Gastrocnemius medialis (tissue), 4 donors: ENCODE results near the gene HSPA12B. TPM values are rescaled to one million over a fixed set of nuclear protein-coding genes. Genes with fewer than 3 reads are reported as not detected.

Experiments used
- ATAC-seq, 2 donors: fragments of 150-250 bp; one replicate each; pipeline ENCODE4 v1.9.1; 2016
- DNase-seq, 2 donors: peaks; one replicate each; pipeline ENCODE4 v3.0.0-alpha.2; 2019
- H3K27ac ChIP-seq, 4 donors: fragments of 200-600 bp; sonication (generic); 1 replicate in 1 of 4; 2 replicates in 3 of 4; pipeline ENCODE4 v1.5.1; 2016 to 2018; ENCODE audit warnings: mild to moderate bottlenecking in 2 of 4, moderate library complexity in 1 of 4
- H3K27me3 ChIP-seq, 3 donors: fragments of 200-600 bp; sonication (generic) in 2 of 3; 1 replicate in 1 of 3; 2 replicates in 2 of 3; pipeline versions ENCODE4 v1.5.1 to v1.6.0; 2016 to 2019; ENCODE audit warnings: mild to moderate bottlenecking in 1 of 3, moderate library complexity in 1 of 3
- H3K36me3 ChIP-seq, 2 donors: fragments of 200-600 bp; sonication (generic) in 1 of 2; one replicate each; pipeline ENCODE4 v1.5.1; 2017 to 2018
- H3K4me1 ChIP-seq, 2 donors: fragments of 200-600 bp; sonication (generic) in 1 of 2; one replicate each; pipeline ENCODE4 v1.5.1; 2016 to 2017; ENCODE audit warnings: mild to moderate bottlenecking in 2 of 2
- H3K4me3 ChIP-seq, 4 donors: fragments of 200-600 bp; sonication (generic) in 3 of 4; 1 replicate in 1 of 4; 2 replicates in 3 of 4; pipeline ENCODE4 v1.5.1; 2016 to 2019; ENCODE audit warnings: mild to moderate bottlenecking in 2 of 4
- H3K9me3 ChIP-seq, 3 donors: fragments of 200-600 bp; sonication (generic) in 2 of 3; 1 replicate in 1 of 3; 2 replicates in 2 of 3; pipeline ENCODE4 v1.5.1; 2016 to 2019
- CTCF ChIP-seq, 5 experiments: fragments of 450-650 bp in 3 of 5; fragments of 200-600 bp in 2 of 5; sonication (generic) in 2 of 5; IDR thresholded peaks in 4 of 5; conservative IDR thresholded peaks in 1 of 5; 1 replicate in 4 of 5; 2 replicates in 1 of 5; pipeline ENCODE4 v1.5.1; 2016 to 2019; ENCODE audit warnings: antibody characterized with exemption in 5 of 5, mild to moderate bottlenecking in 3 of 5, moderate library complexity in 3 of 5
- POLR2A ChIP-seq, 2 donors: fragments of 450-650 bp; IDR thresholded peaks; one replicate each; pipeline ENCODE4 v1.6.1; 2017; ENCODE audit warnings: antibody characterized with exemption in 2 of 2, mild to moderate bottlenecking in 2 of 2, moderate library complexity in 2 of 2
- in situ Hi-C, 4 donors: fragments of 200-750 bp; cut with MboI; loops; one replicate each; pipeline versions ENCODE4 v1.15.0 to v1.8.0; 2017; ENCODE audit warnings: low sequenced_read_pairs in 4 of 4
- intact Hi-C: fragments of 100-400 bp; cut with DNase I; formaldehyde crosslinking; loops from one replicate; pipeline ENCODE4 v1.15.1; 2023; ENCODE audit warnings: low total_unique reads
- total RNA-seq, 4 donors: library from RNA; depleted of rRNA; stranded (reverse); fragments of >200 nt; gene quantifications; one replicate each; pipeline versions ENCODE4 v1.1.0 to v1.2.3, GENCODE V29; 2016

Gene HSPA12B
- total RNA-seq, 4 donors from 2014 or later = 3.7 to 8.5 (median 5.8) TPM

- Histone ChIP-seq H3K4me3 (no peak overlapping the region), H3K27ac (peak overlapping the region in 2 of 4 donors; percentile 25 to 56), H3K9me3 (no peaks in the 10 kb centered on the region), H3K4me1 (peaks cover 0 to 7% of the 10 kb centered on the region in 2 donors), H3K36me3 (no peaks in the 10 kb centered on the region), H3K27me3 (peaks cover 5 to 8% (median 7%) of the 10 kb centered on the region in 3 donors)
- ATAC-seq (no peak), DNase-seq (no peak)
- no peak for TF ChIP-seq CTCF (IDR thresholded peaks at IDR 0.05 in 4 of 5, conservative IDR thresholded peaks at IDR 0.05 in 1 of 5)
- no peak for TF ChIP-seq POLR2A (IDR thresholded peaks at IDR 0.05)
- in situ Hi-C loops = no loop called here
- intact Hi-C loops = no loop called here
These were observed 3.6 kb upstream of the HSPA12B start for GRCh38 chr20:3728876-3729275.

DNA sequence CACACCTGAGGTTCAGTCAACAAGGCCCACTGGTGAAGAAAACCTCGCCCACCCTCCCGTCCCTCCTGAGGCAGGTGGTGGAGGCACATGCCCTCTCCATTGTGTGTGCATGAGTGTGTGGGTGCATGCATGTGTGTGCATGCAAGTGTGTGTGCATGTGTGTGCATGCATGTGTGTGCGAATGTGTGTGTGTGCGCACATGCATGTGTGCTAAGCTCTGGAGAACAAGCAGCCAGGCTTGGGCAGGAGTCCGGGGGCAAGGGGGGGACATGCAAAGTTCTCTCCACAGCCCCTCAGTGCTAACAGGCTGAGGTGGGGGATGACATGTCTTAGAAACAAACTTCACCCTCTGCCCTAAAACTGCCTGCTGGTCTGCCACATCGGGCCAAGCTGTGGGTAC lies 3.1 kb upstream of the HSPA12B start:
- TF ChIP-seq CTCF (IDR thresholded peaks at IDR 0.05 in 4 of 5, conservative IDR thresholded peaks at IDR 0.05 in 1 of 5) (no peak), POLR2A (IDR thresholded peaks at IDR 0.05) (no peak)
- DNase-seq = no peak
- Histone ChIP-seq H3K9me3 (no peaks in the 10 kb centered on the region), H3K4me3 (no peak overlapping the region), H3K27ac (peak overlapping the region in 1 of 4 donors; percentile 46), H3K27me3 (peaks cover 5 to 8% (median 7%) of the 10 kb centered on the region in 3 donors), H3K4me1 (peaks cover 0 to 7% of the 10 kb centered on the region in 2 donors), H3K36me3 (no peaks in the 10 kb centered on the region)
- intact Hi-C loops = no loop called here
- in situ Hi-C loops = no loop called here
- ATAC-seq = no peak

GRCh38 chr20:3729811-3730540 lies 2.5 kb upstream of the HSPA12B start:
- intact Hi-C loops (no loop called here), in situ Hi-C loops (no loop called here)
- Histone ChIP-seq H3K4me1 (peaks cover 0 to 7% of the 10 kb centered on the region in 2 donors), H3K36me3 (no peaks in the 10 kb centered on the region), H3K27ac (peak overlapping the region; percentile 46 to 52 (median 50)), H3K27me3 (peaks cover 5 to 8% (median 7%) of the 10 kb centered on the region in 3 donors), H3K9me3 (no peaks in the 10 kb centered on the region), H3K4me3 (no peak overlapping the region)
- no peak for ATAC-seq
- no peak for DNase-seq
- TF ChIP-seq CTCF (IDR thresholded peaks at IDR 0.05 in 4 of 5, conservative IDR thresholded peaks at IDR 0.05 in 1 of 5) (no peak), POLR2A (IDR thresholded peaks at IDR 0.05) (no peak)

DNA sequence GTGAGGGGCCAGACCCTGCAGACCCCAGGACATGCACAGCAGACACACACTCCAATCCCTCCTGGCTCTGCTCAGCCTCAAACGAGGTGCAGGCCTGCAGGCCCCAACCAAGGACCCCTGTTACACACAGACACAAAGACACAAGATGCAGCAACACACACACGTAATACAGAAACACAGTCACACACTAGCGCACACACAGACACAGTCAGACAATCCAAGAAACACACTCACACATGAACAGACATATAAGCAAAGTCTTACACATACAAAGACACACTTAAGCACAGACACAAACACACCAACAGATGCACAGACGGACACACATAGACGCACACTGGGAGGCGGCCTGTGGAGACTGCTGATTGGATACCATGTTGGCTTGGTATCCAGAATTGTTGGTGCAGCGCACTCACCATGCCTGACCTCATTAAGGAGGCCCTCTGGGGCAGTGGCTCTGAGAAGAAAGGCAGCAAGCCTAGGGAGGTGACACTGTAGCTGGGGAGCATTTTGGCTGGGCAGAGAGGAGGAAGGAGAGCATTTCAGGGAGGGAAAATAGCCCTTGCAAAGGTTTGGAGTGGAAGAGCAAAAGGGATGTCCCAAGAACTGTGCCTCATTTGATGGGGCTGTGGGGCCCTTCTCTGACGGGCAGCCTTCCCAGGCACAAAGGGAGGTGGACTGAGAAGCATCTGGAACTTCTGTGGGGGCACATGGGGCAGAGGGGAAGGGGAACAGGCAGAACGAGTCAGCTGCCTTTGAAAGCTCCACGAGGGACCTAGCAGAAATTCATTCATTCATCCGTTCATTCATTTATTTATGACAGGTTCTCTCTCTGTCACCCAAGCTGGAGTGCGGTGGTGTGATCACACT lies 1.4 kb upstream of the HSPA12B start:
- peaks cover 3 to 7% (median 5%) of the 10 kb centered on the region in 3 donors for H3K27me3 ChIP-seq
- ATAC-seq (no peak), DNase-seq (no peak)
- no peak overlapping the region for H3K4me3 ChIP-seq
- H3K9me3 ChIP-seq = no peaks in the 10 kb centered on the region
- no peak for TF ChIP-seq CTCF (IDR thresholded peaks at IDR 0.05 in 4 of 5, conservative IDR thresholded peaks at IDR 0.05 in 1 of 5)
- TF ChIP-seq POLR2A (IDR thresholded peaks at IDR 0.05) = no peak
- in situ Hi-C loops (no loop called here), intact Hi-C loops (no loop called here)
- peak overlapping the region; percentile 43 to 68 (median 51) for H3K27ac ChIP-seq
- no peaks in the 10 kb centered on the region for H3K36me3 ChIP-seq
- peaks cover 0 to 7% of the 10 kb centered on the region in 2 donors for H3K4me1 ChIP-seq
